Aorta (tissue), 5 donors: ENCODE data around the gene POMC. TPM values are rescaled to one million over a fixed set of nuclear protein-coding genes. Genes with fewer than 3 reads are reported as not detected.

Experiments
- ATAC-seq: fragments of 200-7000 bp; cut with Tn5 transposase; one replicate; pipeline ENCODE4 v1.9.1; 2022; ENCODE audit warnings: moderate library complexity; ENCODE audit not compliant: low FRiP score
- DNase-seq, 2 donors: peaks; one replicate each; pipeline ENCODE4 v3.0.0-alpha.2; 2020
- H3K27ac ChIP-seq, 2 donors: one replicate each; pipeline ENCODE4 v1.5.1; 2013; ENCODE audit warnings: low read length in 2 of 2, mild to moderate bottlenecking in 2 of 2, moderate library complexity in 2 of 2, control low read depth in 1 of 2, inconsistent platforms in 1 of 2, low read depth in 1 of 2
- H3K27me3 ChIP-seq, 2 donors: one replicate each; pipeline ENCODE4 v1.6.1; 2013; ENCODE audit warnings: control low read depth in 1 of 2, low read length in 1 of 2, mild to moderate bottlenecking in 1 of 2, moderate library complexity in 1 of 2; ENCODE audit not compliant: insufficient read depth in 2 of 2, control insufficient read depth in 1 of 2
- H3K36me3 ChIP-seq, 2 donors: one replicate each; pipeline ENCODE4 v1.6.1; 2013; ENCODE audit warnings: control low read depth in 1 of 2, low read length in 1 of 2, mild to moderate bottlenecking in 1 of 2; ENCODE audit not compliant: insufficient read depth in 2 of 2, control insufficient read depth in 1 of 2
- H3K4me1 ChIP-seq, 2 donors: one replicate each; pipeline ENCODE4 v1.6.1; 2013; ENCODE audit warnings: low read length in 2 of 2, control low read depth in 1 of 2, mild to moderate bottlenecking in 1 of 2, moderate library complexity in 1 of 2; ENCODE audit not compliant: insufficient read depth in 2 of 2, control insufficient read depth in 1 of 2
- H3K4me3 ChIP-seq, 2 donors: one replicate each; pipeline ENCODE4 v1.5.1; 2013; ENCODE audit warnings: low read length in 2 of 2, control low read depth in 1 of 2, mild to moderate bottlenecking in 1 of 2
- H3K9me3 ChIP-seq: one replicate; pipeline ENCODE4 v1.6.1; 2013; ENCODE audit warnings: mild to moderate bottlenecking, low read length; ENCODE audit not compliant: control insufficient read depth
- WGBS, 2 donors: extraction: QIAGEN DNeasy Blood & Tissue Kit; methylation state at CpG; one replicate each; pipeline ENCODE4 v1.1.7; 2013; 5-methylcytosine and 5-hydroxymethylcytosine counted together
- intact Hi-C, 2 donors: fragments of 100-400 bp; cut with DNase I; formaldehyde crosslinking; loops; one replicate each; pipeline versions ENCODE4 v1.14.2 to v1.15.0; 2022
- polyA plus RNA-seq, 2 donors: library from polyadenylated mRNA; stranded (reverse); fragments of 200-250 nt; gene quantifications; one replicate each; pipeline ENCODE4 v1.2.3, GENCODE V29; 2013
- total RNA-seq, 2 donors: library from RNA; stranded (reverse); fragmentation: NEBNext Ultra II Directional; extraction: Animal tissue kit (Norgen Biotek cat#: 25700); gene quantifications; one replicate each; pipeline ENCODE4 v1.2.1, GENCODE V29; 2021
- donor health status: healthy with polysubstance abuse.
- donor health status: Bipolar disorder and iron deficiency.
- donor health status: DM: no; HTN: no; CAD: no.
- donor health status: DM: no; HTN: no; CAD: no.
- donor health status: DM: yes; HTN: yes; CAD: no.

POMC gene
- total and polyA plus RNA-seq, 4 donors: 0.38 to 4.5 (median 1.3) TPM

DNA sequence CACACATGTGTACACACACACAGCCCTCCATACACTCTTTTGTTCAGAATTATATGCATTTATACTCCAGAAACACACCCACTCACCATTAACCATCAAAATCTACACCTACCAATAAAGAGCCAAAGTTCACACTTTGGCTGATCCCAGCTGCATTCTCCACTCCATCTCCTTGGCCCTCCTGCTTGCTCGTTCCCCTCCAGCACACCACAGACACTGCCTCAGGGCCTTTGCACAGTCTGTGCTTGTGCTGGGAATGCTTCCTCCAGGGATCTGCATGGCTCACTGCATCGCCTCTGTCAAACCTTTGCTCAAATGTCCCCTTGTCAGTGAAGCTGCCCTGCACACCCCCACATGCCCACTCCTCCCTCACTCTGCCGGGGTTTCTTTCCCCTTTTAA lies 46.0 kb downstream of the POMC start:
- H3K4me3 ChIP-seq: no peak overlapping the region
- no peaks in the 10 kb centered on the region for H3K4me1 ChIP-seq
- no peaks in the 10 kb centered on the region for H3K27me3 ChIP-seq
- ATAC-seq (no peak), DNase-seq (no peak)
- no peaks in the 10 kb centered on the region for H3K36me3 ChIP-seq
- 97 to 98% methylated on average over 3 of the region's 3 CpGs for WGBS, 2 donors
- intact Hi-C loops: no loop called here
- no peak overlapping the region for H3K27ac ChIP-seq
- H3K9me3 ChIP-seq: no peaks in the 10 kb centered on the region

DNA sequence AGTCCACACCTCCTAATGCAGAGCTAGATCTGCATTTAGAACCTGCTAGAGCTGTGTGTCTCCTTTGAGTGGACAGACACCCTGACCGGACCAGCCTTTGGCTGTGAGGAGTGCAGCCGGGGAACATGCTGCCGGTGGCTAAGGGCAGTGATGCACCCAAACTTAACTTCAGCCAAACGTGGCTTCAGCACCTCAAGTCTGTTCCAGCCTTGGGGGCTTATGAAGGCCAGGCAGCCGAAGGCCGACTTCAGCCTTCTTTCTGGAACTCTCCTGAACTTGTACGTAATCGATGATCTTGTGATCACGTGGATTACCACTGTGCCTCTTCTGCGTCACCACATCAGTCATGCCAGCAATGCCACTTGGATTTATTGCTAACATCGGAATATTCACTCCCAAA lies 49.1 kb downstream of the POMC start:
- WGBS, 2 donors: 86 to 88% methylated on average over 11 of the region's 11 CpGs

DNA sequence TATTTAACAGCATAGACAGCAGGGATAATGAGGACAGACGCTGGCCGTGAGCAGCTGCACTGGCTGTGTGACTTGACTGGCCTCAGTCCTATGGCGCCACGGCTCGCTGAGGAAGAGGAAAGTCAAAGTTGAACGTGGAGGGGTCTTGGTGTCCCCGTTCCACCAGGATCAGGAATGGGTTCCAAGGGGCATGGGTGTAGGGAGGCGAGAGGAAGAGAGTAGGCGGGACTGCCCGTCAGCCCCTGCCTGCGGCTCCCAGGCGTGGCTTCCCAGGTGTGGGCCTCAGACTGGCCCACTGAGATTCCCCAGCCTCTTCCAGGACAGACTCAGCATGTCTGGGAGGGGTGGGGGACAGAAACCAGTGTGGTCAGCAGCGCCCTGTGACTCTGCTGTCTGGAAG lies 51.4 kb downstream of the POMC start:
- Histone ChIP-seq H3K4me1 (no peaks in the 10 kb centered on the region), H3K36me3 (no peaks in the 10 kb centered on the region), H3K27ac (no peak overlapping the region), H3K9me3 (no peaks in the 10 kb centered on the region), H3K4me3 (no peak overlapping the region), H3K27me3 (no peaks in the 10 kb centered on the region)
- DNase-seq (peak in 1 of 2 donors; percentile 49), ATAC-seq (no peak)
- WGBS, 2 donors: 92 to 97% methylated on average over 13 of the region's 13 CpGs
- intact Hi-C loops: no loop called here

More for the DNA sequence above, 49.1 kb downstream of the POMC start:
- peak in 1 of 2 donors; percentile 22 for DNase-seq
- no peak overlapping the region for H3K4me3 ChIP-seq
- no peaks in the 10 kb centered on the region for H3K4me1 ChIP-seq
- no peaks in the 10 kb centered on the region for H3K36me3 ChIP-seq
- ATAC-seq: no peak
- no peak overlapping the region for H3K27ac ChIP-seq
- H3K9me3 ChIP-seq: no peaks in the 10 kb centered on the region
- intact Hi-C loops: no loop called here
- no peaks in the 10 kb centered on the region for H3K27me3 ChIP-seq

DNA sequence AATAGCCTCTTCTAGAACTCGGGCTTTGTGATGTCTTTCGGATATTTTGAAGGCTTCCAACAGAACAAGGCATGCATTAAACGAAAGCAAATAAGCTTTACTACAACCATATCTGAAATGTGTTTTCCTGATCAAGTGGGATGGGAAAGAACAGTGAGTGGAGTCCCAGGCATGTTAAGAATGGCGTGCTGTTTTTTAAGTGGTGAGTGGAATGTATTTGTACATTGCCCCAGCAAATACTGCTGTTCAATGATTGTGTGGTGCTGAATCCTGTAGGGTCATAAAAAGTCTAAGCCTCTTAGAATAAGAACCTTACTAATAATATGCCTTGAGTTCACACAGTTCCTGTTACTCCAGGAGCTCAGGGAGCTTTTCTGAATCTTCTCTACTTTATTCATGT lies 52.5 kb downstream of the POMC start:
- Histone ChIP-seq H3K36me3 (no peaks in the 10 kb centered on the region), H3K27ac (no peak overlapping the region), H3K4me3 (no peak overlapping the region), H3K9me3 (no peaks in the 10 kb centered on the region), H3K4me1 (no peaks in the 10 kb centered on the region), H3K27me3 (no peaks in the 10 kb centered on the region)
- DNase-seq (no peak), ATAC-seq (no peak)
- 79 to 81% methylated on average over 4 of the region's 4 CpGs for WGBS, 2 donors
- intact Hi-C loops: no loop called here

DNA sequence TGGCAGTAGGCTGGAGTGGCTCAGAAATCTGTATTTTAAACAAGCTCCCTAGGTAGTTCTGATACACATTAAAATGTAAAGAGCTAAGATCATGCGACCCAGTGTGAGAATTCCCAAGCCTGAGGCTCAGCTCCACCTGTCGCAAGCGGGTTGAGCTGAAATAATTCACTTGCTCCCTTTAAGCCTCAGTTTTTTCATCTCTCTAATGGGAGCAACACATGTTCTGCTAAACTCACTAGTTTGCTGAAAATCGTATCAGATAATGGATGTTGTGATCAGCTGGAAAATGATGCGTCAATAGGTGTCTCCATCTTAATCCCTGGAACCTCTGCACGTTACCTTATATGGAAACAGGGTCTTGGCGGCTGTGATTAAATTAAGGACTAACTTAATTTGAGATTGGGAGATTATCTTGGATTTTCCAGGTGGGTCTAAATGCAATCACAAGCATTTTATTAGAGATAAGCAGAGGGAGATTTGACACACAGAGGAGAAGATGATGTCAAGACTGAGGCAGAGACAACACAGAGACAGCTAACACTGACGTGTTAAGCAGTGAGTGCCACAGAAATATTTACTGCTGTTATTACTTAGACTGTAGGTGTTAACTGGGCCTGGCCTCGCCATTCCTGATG lies 53.0 kb downstream of the POMC start:
- Histone ChIP-seq H3K36me3 (no peaks in the 10 kb centered on the region), H3K4me3 (no peak overlapping the region), H3K27ac (no peak overlapping the region), H3K27me3 (no peaks in the 10 kb centered on the region), H3K9me3 (no peaks in the 10 kb centered on the region), H3K4me1 (no peaks in the 10 kb centered on the region)
- ATAC-seq (no peak), DNase-seq (no peak)
- WGBS, 2 donors: 94 to 95% methylated on average over 9 of the region's 9 CpGs
- intact Hi-C loops: no loop called here

DNA sequence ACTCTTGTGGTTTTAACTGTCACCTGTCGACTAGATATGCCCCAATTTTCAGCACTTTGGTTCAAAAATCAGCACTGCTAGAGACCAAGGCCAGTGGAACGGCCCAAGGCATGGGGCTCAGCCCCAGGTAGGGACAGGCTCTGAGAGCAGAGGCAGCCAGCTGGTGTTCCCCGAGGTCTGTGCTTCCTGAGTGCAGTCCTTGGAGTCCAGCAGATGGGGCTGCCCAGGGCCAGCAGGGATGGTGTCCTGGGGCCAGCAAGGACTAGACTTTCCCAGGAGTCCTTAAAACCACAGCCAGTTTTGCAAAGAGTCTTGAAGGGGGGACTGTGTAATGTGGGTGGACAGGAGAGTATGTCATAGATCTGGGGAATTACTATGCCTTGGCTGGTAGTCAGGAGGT lies 56.3 kb downstream of the POMC start:
- H3K4me3 ChIP-seq: no peak overlapping the region
- H3K36me3 ChIP-seq: no peaks in the 10 kb centered on the region
- intact Hi-C loops: no loop called here
- H3K4me1 ChIP-seq: no peaks in the 10 kb centered on the region
- H3K27ac ChIP-seq: no peak overlapping the region
- DNase-seq (no peak), ATAC-seq (no peak)
- no peaks in the 10 kb centered on the region for H3K9me3 ChIP-seq
- WGBS, 2 donors: 93 to 95% methylated on average over 3 of the region's 3 CpGs
- H3K27me3 ChIP-seq: no peaks in the 10 kb centered on the region

Other genes starting within 250 kb of the POMC start
- gene ADCY3, start 248.3 kb downstream of the POMC start, total RNA-seq: 100 to 1,000 TPM; 109 to 144 TPM
- gene ADCY3, start 248.3 kb downstream of the POMC start, polyA plus RNA-seq: 10 to 100 TPM in 1 of 2 donors, 1 to 10 TPM in 1; 7.6 to 50.7 TPM
- 1 to 10 TPM; 6.7 to 7.3 TPM for gene DNAJC27, start 196.6 kb downstream of the POMC start, total RNA-seq
- gene DNAJC27, start 196.6 kb downstream of the POMC start, polyA plus RNA-seq: 1 to 10 TPM in 1 of 2 donors, under 1 TPM in 1; 0.75 to 2.5 TPM
- 1 to 10 TPM; 1.3 TPM for gene EFR3B, start 126.5 kb downstream of the POMC start, total RNA-seq
- under 1 TPM; 0.36 to 0.50 TPM for gene EFR3B, start 126.5 kb downstream of the POMC start, polyA plus RNA-seq
- gene DNMT3A, start 173.3 kb upstream of the POMC start, total RNA-seq: 10 to 100 TPM; 32.5 to 48.2 TPM
- 10 to 100 TPM in 1 of 2 donors, 1 to 10 TPM in 1; 9.4 to 11.6 TPM for gene DNMT3A, start 173.3 kb upstream of the POMC start, polyA plus RNA-seq